Stimulated activated CD4-positive, alpha-beta T cell treated with anti-CD3 and anti-CD28 coated beads, Interleukin-1b, Interleukin-23, amount 100 ng/mL, for 4 hours (primary cell): ENCODE data around the gene ACTL6B.

Experiments
- DNase-seq, 2 donors: peaks; one replicate each; pipeline ENCODE4 v3.0.0-alpha.2; 2020; ENCODE audit warnings: low read depth in 2 of 2

The ACTL6B gene

GRCh38 chr7:100683659-100684533, 27.6 kb upstream of the ACTL6B start:
- no peak for DNase-seq

- DNase-seq, result no peak
Measured at GRCh38 chr7:100682991-100683658, 26.9 kb upstream of the ACTL6B start.

- DNase-seq, result no peak
Measured at GRCh38 chr7:100682228-100682741, 26.0 kb upstream of the ACTL6B start.

GRCh38 chr7:100681491-100682227, 25.4 kb upstream of the ACTL6B start:
- no peak for DNase-seq

- DNase-seq, result no peak
Measured at GRCh38 chr7:100680576-100681271, 24.5 kb upstream of the ACTL6B start.

- no peak for DNase-seq
Measured at GRCh38 chr7:100679927-100680575, 23.8 kb upstream of the ACTL6B start.

GRCh38 chr7:100679129-100679926, 23.1 kb upstream of the ACTL6B start:
- DNase-seq, result no peak

- DNase-seq, result no peak
Measured at GRCh38 chr7:100678291-100678984, 22.2 kb upstream of the ACTL6B start.

GRCh38 chr7:100677308-100678267, 21.3 kb upstream of the ACTL6B start:
- no peak for DNase-seq

GRCh38 chr7:100676501-100677306, 20.5 kb upstream of the ACTL6B start:
- DNase-seq, result no peak

GRCh38 chr7:100675581-100676350, 19.5 kb upstream of the ACTL6B start:
- peak; percentile 65 to 66 for DNase-seq

- no peak for DNase-seq
Measured at GRCh38 chr7:100675105-100675451, 18.8 kb upstream of the ACTL6B start.

- no peak for DNase-seq
Measured at GRCh38 chr7:100674411-100675104, 18.3 kb upstream of the ACTL6B start.

- DNase-seq, result peak in 1 of 2 donors; percentile 47
Measured at GRCh38 chr7:100673942-100674410, 17.7 kb upstream of the ACTL6B start.

- DNase-seq, result peak; percentile 97 to 99
Measured at GRCh38 chr7:100673302-100673941, 17.2 kb upstream of the ACTL6B start, which contains the start of gene GNB2. GNB2 (plus strand) TSS chr7:100673740; CDS start chr7:100676266, 2,526 bp downstream.
